Keratinocyte (primary cell): ENCODE data around the gene TTC31.

Experiments used
- EZH2 ChIP-seq: IDR thresholded peaks from one replicate; pipeline ENCODE4 v1.6.1; 2012; ENCODE audit warnings: inconsistent platforms, mild to moderate bottlenecking, low read length, moderate library complexity
- TF ChIP-seq, protein P1 (sequence below), 3 experiments: IDR thresholded peaks in 1 of 3; conservative IDR thresholded peaks in 1 of 3; optimal IDR thresholded peaks in 1 of 3; 2 replicates in 2 of 3; 3 replicates in 1 of 3; pipeline versions ENCODE3 to v1.5.1; 2011; ENCODE audit warnings: low read length in 3 of 3, mild to moderate bottlenecking in 3 of 3, moderate library complexity in 2 of 3, control low read depth in 1 of 3, inconsistent platforms in 1 of 3; ENCODE audit not compliant: insufficient read depth in 2 of 3; ENCODE audit errors: extremely low read depth in 1 of 3

DNA sequence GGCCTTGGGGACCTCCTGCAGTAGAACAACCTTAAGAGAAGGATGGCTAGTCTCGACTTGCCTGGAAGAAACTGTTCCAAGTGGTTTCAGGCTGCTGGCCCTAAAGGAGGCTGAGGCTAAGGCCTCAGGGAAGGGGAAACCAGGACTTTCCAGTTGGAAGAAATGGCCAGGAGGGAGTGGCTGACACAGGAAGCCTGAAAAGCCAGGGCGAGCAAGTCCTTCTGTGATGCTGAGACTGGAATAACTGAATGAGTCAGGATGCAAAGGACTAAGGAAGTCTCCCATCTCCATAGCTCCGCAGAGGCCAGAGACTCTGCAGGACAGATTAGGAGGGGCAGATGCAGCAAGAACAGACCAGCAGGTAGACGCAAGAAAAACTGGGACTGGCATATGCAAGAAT, 54.3 kb downstream of the TTC31 start:
- TF ChIP-seq, protein P1, sequence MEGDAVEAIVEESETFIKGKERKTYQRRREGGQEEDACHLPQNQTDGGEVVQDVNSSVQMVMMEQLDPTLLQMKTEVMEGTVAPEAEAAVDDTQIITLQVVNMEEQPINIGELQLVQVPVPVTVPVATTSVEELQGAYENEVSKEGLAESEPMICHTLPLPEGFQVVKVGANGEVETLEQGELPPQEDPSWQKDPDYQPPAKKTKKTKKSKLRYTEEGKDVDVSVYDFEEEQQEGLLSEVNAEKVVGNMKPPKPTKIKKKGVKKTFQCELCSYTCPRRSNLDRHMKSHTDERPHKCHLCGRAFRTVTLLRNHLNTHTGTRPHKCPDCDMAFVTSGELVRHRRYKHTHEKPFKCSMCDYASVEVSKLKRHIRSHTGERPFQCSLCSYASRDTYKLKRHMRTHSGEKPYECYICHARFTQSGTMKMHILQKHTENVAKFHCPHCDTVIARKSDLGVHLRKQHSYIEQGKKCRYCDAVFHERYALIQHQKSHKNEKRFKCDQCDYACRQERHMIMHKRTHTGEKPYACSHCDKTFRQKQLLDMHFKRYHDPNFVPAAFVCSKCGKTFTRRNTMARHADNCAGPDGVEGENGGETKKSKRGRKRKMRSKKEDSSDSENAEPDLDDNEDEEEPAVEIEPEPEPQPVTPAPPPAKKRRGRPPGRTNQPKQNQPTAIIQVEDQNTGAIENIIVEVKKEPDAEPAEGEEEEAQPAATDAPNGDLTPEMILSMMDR (optimal IDR thresholded peaks at IDR 0.05 in 1 of 3, IDR thresholded peaks at IDR 0.05 in 1 of 3, conservative IDR thresholded peaks at IDR 0.05 in 1 of 3; ENCODE audit: extremely low read depth in 1 of 3, insufficient read depth in 2 of 3, low read length in 3 of 3): no peak
- no peak for TF ChIP-seq EZH2
